ENCODE results near the gene ANKRD37. TPM values are rescaled to one million over a fixed set of nuclear protein-coding genes. Genes with fewer than 3 reads are reported as not detected.

Gene ANKRD37
- total and polyA plus RNA-seq, 9 of the 15 experiments (the other 6 are each of a cell fraction or from before 2014, with no cell fraction given): 1.3 to 53.7 (median 3.6) TPM

- no peak for TF ChIP-seq ZNF398 (CRISPR knock-in tag; IDR thresholded peaks at IDR 0.05)
- peak in 1 of 2 experiments; percentile 96; a peak in 2 of 4 replicates for TF ChIP-seq BCLAF1 (IDR thresholded peaks at IDR 0.05; ENCODE audit: borderline replicate concordance in 1 of 2, control insufficient read depth in 1 of 2, low read depth in 2 of 2, low read length in 1 of 2)
- TF ChIP-seq THAP12 (CRISPR knock-in tag; IDR thresholded peaks at IDR 0.05): 0 out of 2 replicates have a peak, but pooled peaks have one; percentile 29
- no peak for TF ChIP-seq PHF21A (IDR thresholded peaks at IDR 0.05; ENCODE audit: borderline replicate concordance, low read depth)
- TF ChIP-seq ID3 (CRISPR knock-in tag; IDR thresholded peaks at IDR 0.05): no peak
- TF ChIP-seq ID3 (tag; IDR thresholded peaks at IDR 0.05): no peak
- no peak for TF ChIP-seq NFE2L1 (tag; IDR thresholded peaks at IDR 0.05; ENCODE audit: borderline replicate concordance, low read depth)
- peak; percentile 97 for TF ChIP-seq RFX1 (IDR thresholded peaks at IDR 0.05)
- TF ChIP-seq ZNF23 (CRISPR knock-in tag; IDR thresholded peaks at IDR 0.05): no peak
- no peak for TF ChIP-seq RBM14 (IDR thresholded peaks at IDR 0.05; ENCODE audit: borderline replicate concordance, insufficient read depth, low read depth, low read length)
- TF ChIP-seq MECOM (CRISPR knock-in tag; IDR thresholded peaks at IDR 0.05): no peak
- TF ChIP-seq E2F6 (IDR thresholded peaks at IDR 0.05; ENCODE audit: borderline replicate concordance in 1 of 2, extremely low read depth in 1 of 2, insufficient read depth in 1 of 2, insufficient read length in 1 of 2, low read depth in 1 of 2, low read length in 1 of 2, poor library complexity in 1 of 2, severe bottlenecking in 1 of 2): peak; percentile 92 to 94
- peak; percentile 85 for TF ChIP-seq ATF1 (CRISPR knock-in tag; IDR thresholded peaks at IDR 0.05)
- TF ChIP-seq ATF1 (tag; IDR thresholded peaks at IDR 0.05): peak; percentile 100
- peak; percentile 91 for TF ChIP-seq RBBP5 (IDR thresholded peaks at IDR 0.05; ENCODE audit: borderline replicate concordance, insufficient read depth, low read length, poor library complexity, severe bottlenecking)
- peak; percentile 46; the same call in 1 of the 2 replicates for TF ChIP-seq GABPA (tag; conservative IDR thresholded peaks at IDR 0.05; ENCODE audit: low read depth)
- peak; percentile 97 for TF ChIP-seq SP1 (CRISPR knock-in tag; IDR thresholded peaks at IDR 0.05)
Observed at GRCh38 chr4:185425647-185426352, 29.2 kb downstream of the ANKRD37 start, which contains the start of gene UFSP2 (continued).

Measured in K562 (cell line).